Calu3 (cell line): ENCODE results near the gene CRY1. TPM values are rescaled to one million over a fixed set of nuclear protein-coding genes. Genes with fewer than 3 reads are reported as not detected.

Experiments
- BruUV-seq: library from RNA; stranded (reverse); fragments of 400-500 nt; replicated peaks from 2 replicates; lab custom pipeline; 2021; lab: Mats Ljungman, UMichigan
- CTCF ChIA-PET: fragments of 300-600 bp; sonication (Branson Sonifier 250); formaldehyde crosslinking; loops from one replicate; lab custom pipeline; 2022; ENCODE audit warnings: antibody characterized with exemption; lab: Charles Lee
- DNase-seq: peaks from one replicate; pipeline ENCODE4 v3.0.0; 2022
- H3K27ac Mint-ChIP-seq: one replicate; pipeline ENCODE4 v1.8.0; 2022; ENCODE audit warnings: mixed read lengths; ENCODE audit not compliant: unreplicated experiment
- H3K27me3 Mint-ChIP-seq: one replicate; pipeline ENCODE4 v1.8.0; 2022; ENCODE audit warnings: mixed read lengths; ENCODE audit not compliant: unreplicated experiment
- H3K36me3 Mint-ChIP-seq: one replicate; pipeline ENCODE4 v1.8.0; 2022; ENCODE audit warnings: mild to moderate bottlenecking, moderate library complexity, mixed read lengths; ENCODE audit not compliant: insufficient read depth, unreplicated experiment
- H3K4me1 Mint-ChIP-seq: one replicate; pipeline ENCODE4 v1.8.0; 2022; ENCODE audit warnings: mild to moderate bottlenecking, low read depth, mixed read lengths; ENCODE audit not compliant: unreplicated experiment
- H3K4me3 Mint-ChIP-seq: one replicate; pipeline ENCODE4 v1.8.0; 2022; ENCODE audit warnings: mild to moderate bottlenecking, low read depth, moderate library complexity, mixed read lengths; ENCODE audit not compliant: unreplicated experiment
- H3K9me3 Mint-ChIP-seq: one replicate; pipeline ENCODE4 v1.8.0; 2022; ENCODE audit warnings: low read depth, mixed read lengths; ENCODE audit not compliant: unreplicated experiment
- CTCF ChIP-seq: fragments of 200-600 bp; IDR thresholded peaks from one replicate; pipeline ENCODE4 v1.8.0; 2022; ENCODE audit warnings: antibody characterized with exemption; ENCODE audit not compliant: unreplicated experiment
- intact Hi-C: fragments of 100-400 bp; cut with micrococcal nuclease; formaldehyde crosslinking; loops from one replicate; pipeline ENCODE4 v1.10.0; 2022; ENCODE audit not compliant: unreplicated experiment
- total RNA-seq: library from RNA; stranded (reverse); gene quantifications from 2 replicates; pipeline ENCODE4 v1.2.3, GENCODE V29; 2022

The CRY1 gene
- total RNA-seq, 1 experiment from 2014 or later = 19.7 TPM

GRCh38 chr12:107091381-107091780 lies 2.0 kb downstream of the CRY1 start:
- Mint-ChIP-seq H3K4me1 (no peaks in the 10 kb centered on the region), H3K27me3 (no peaks in the 10 kb centered on the region), H3K9me3 (peaks cover 6% of the 10 kb centered on the region), H3K36me3 (no peaks in the 10 kb centered on the region), H3K27ac (no peak overlapping the region), H3K4me3 (no peak overlapping the region)
- CTCF ChIA-PET = interaction anchor here (0.7 to 2.4 kb wide), 4 partner anchors 12 to 64 kb away, joined by 3 to 19 read pairs (median 4); no protein-coding TSS in a partner anchor
- BruUV-seq = no TSS peak
- intact Hi-C loops = loop anchor here (5.0 to 10.0 kb wide), 3 partner anchors 64 to 1213 kb away; no protein-coding TSS in a partner anchor
- no peak for TF ChIP-seq CTCF
- DNase-seq = peak; percentile 10

- no peaks in the 10 kb centered on the region for H3K27me3 Mint-ChIP-seq
- H3K27ac Mint-ChIP-seq = no peak overlapping the region
- intact Hi-C loops = loop anchor here (5.0 to 10.0 kb wide), 3 partner anchors 63 to 1214 kb away; no protein-coding TSS in a partner anchor
- DNase-seq = no peak
- no peaks in the 10 kb centered on the region for H3K36me3 Mint-ChIP-seq
- H3K9me3 Mint-ChIP-seq = peaks cover under 1% of the 10 kb centered on the region
- no TSS peak for BruUV-seq
- no peaks in the 10 kb centered on the region for H3K4me1 Mint-ChIP-seq
- TF ChIP-seq CTCF = no peak
- H3K4me3 Mint-ChIP-seq = no peak overlapping the region
- CTCF ChIA-PET = interaction anchor here (0.6 to 2.4 kb wide), 3 partner anchors 14 to 279 kb away, joined by 3 to 19 read pairs (median 3); no protein-coding TSS in a partner anchor
These were observed 2.6 kb downstream of the CRY1 start for GRCh38 chr12:107090711-107091110.

GRCh38 chr12:107088912-107089311 lies 4.4 kb downstream of the CRY1 start:
- no peaks in the 10 kb centered on the region for H3K36me3 Mint-ChIP-seq
- no peak for TF ChIP-seq CTCF
- no peaks in the 10 kb centered on the region for H3K4me1 Mint-ChIP-seq
- H3K9me3 Mint-ChIP-seq = no peaks in the 10 kb centered on the region
- CTCF ChIA-PET = no interaction called here
- H3K4me3 Mint-ChIP-seq = no peak overlapping the region
- intact Hi-C loops = no loop called here
- BruUV-seq = no TSS peak
- no peak overlapping the region for H3K27ac Mint-ChIP-seq
- no peaks in the 10 kb centered on the region for H3K27me3 Mint-ChIP-seq
- DNase-seq = no peak

- CTCF ChIA-PET = no interaction called here
- DNase-seq = no peak
- no peaks in the 10 kb centered on the region for H3K36me3 Mint-ChIP-seq
- H3K4me3 Mint-ChIP-seq = no peak overlapping the region
- H3K9me3 Mint-ChIP-seq = peaks cover 10% of the 10 kb centered on the region
- no peak overlapping the region for H3K27ac Mint-ChIP-seq
- TF ChIP-seq CTCF = no peak
- H3K27me3 Mint-ChIP-seq = no peaks in the 10 kb centered on the region
- BruUV-seq = no TSS peak
- H3K4me1 Mint-ChIP-seq = no peaks in the 10 kb centered on the region
- intact Hi-C loops = no loop called here
These were observed 7.0 kb downstream of the CRY1 start for GRCh38 chr12:107086314-107086713.
